HEK293T (cell line): ENCODE results near the gene NASP.
A peak's percentile ranks its signal among the peaks of the same experiment; 100 is the strongest.

Experiments used
- CTCF ChIA-PET: fragments of 350-600 bp; formaldehyde crosslinking; extraction: SDS; loops from one replicate; lab custom pipeline; 2021; ENCODE audit warnings: antibody characterized with exemption, inconsistent platforms; lab: Yijun Ruan, JAX
- POLR2A ChIA-PET: fragments of 350-600 bp; formaldehyde crosslinking; extraction: SDS; loops from one replicate; lab custom pipeline; 2020; ENCODE audit warnings: antibody characterized with exemption, inconsistent platforms; lab: Yijun Ruan, JAX
- DNase-seq: peaks from one replicate; pipeline ENCODE4 v3.0.0; 2012; ENCODE audit warnings: mixed read lengths; ENCODE audit errors: extremely low spot score
- ARNT ChIP-seq: fragments of 450-650 bp; IDR thresholded peaks from 2 replicates; pipeline ENCODE4 v1.6.1; 2017; ENCODE audit warnings: mild to moderate bottlenecking
- BHLHE40 ChIP-seq: fragments of 450-650 bp; IDR thresholded peaks from 2 replicates; pipeline ENCODE4 v1.6.1; 2016; ENCODE audit warnings: mild to moderate bottlenecking, moderate library complexity, borderline replicate concordance
- CTBP1 ChIP-seq: fragments of 450-650 bp; IDR thresholded peaks from 2 replicates; pipeline ENCODE4 v1.6.1; 2016; ENCODE audit warnings: borderline replicate concordance
- ELF4 ChIP-seq: fragments of 450-650 bp; IDR thresholded peaks from 2 replicates; pipeline ENCODE4 v1.6.1; 2017; ENCODE audit warnings: antibody characterized with exemption
- FOXA1 ChIP-seq: fragments of 450-650 bp; IDR thresholded peaks from 2 replicates; pipeline ENCODE4 v1.6.1; 2016; ENCODE audit warnings: mild to moderate bottlenecking
- FOXK2 ChIP-seq: fragments of 450-650 bp; IDR thresholded peaks from 2 replicates; pipeline ENCODE4 v1.6.1; 2016; ENCODE audit warnings: mild to moderate bottlenecking
- FOXM1 ChIP-seq: fragments of 450-650 bp; IDR thresholded peaks from 2 replicates; pipeline ENCODE4 v1.6.1; 2017; ENCODE audit warnings: mild to moderate bottlenecking, borderline replicate concordance
- HDGF ChIP-seq: fragments of 450-650 bp; IDR thresholded peaks from 2 replicates; pipeline ENCODE4 v1.6.1; 2017; ENCODE audit warnings: antibody characterized with exemption, borderline replicate concordance
- L3MBTL2 ChIP-seq: fragments of 450-650 bp; conservative IDR thresholded peaks from 2 replicates; pipeline ENCODE4 v1.6.1; 2016; ENCODE audit warnings: mild to moderate bottlenecking
- LEF1 ChIP-seq: fragments of 450-650 bp; IDR thresholded peaks from 2 replicates; pipeline ENCODE4 v1.6.1; 2017; ENCODE audit warnings: mild to moderate bottlenecking, borderline replicate concordance
- NFRKB ChIP-seq: fragments of 450-650 bp; IDR thresholded peaks from 2 replicates; pipeline ENCODE4 v1.6.1; 2016; ENCODE audit warnings: mild to moderate bottlenecking, moderate library complexity
- SP1 ChIP-seq: fragments of 450-650 bp; IDR thresholded peaks from 2 replicates; pipeline ENCODE4 v1.6.1; 2017
- SUZ12 ChIP-seq: fragments of 450-650 bp; IDR thresholded peaks from 2 replicates; pipeline ENCODE4 v1.6.1; 2016; ENCODE audit warnings: mild to moderate bottlenecking
- TARDBP ChIP-seq: fragments of 450-650 bp; IDR thresholded peaks from 2 replicates; pipeline ENCODE4 v1.6.1; 2016
- ZNF384 ChIP-seq: fragments of 450-650 bp; IDR thresholded peaks from 2 replicates; pipeline ENCODE4 v1.6.1; 2016
- TF ChIP-seq, protein P1 (sequence below): fragments of 450-650 bp; IDR thresholded peaks from 2 replicates; pipeline ENCODE4 v1.6.1; 2016

The NASP gene

GRCh38 chr1:45574105-45574626 lies 9.7 kb upstream of the NASP start:
- CTCF ChIA-PET = interaction anchor here (0.7 kb wide), 1 partner anchor 62 kb away, joined by 3 read pairs; no protein-coding TSS in a partner anchor
- POLR2A ChIA-PET = interaction anchor here (1.4 to 1.5 kb wide), 2 partner anchors 10 to 53 kb away, joined by 3 to 6 read pairs; partner anchors contain the start of gene PRDX1
- no peak for DNase-seq
- no peak for TF ChIP-seq BHLHE40
- TF ChIP-seq ELF4 = no peak
- TF ChIP-seq L3MBTL2 = no peak
- no peak for TF ChIP-seq FOXA1
- TF ChIP-seq ZNF384 = no peak
- TF ChIP-seq, protein P1, sequence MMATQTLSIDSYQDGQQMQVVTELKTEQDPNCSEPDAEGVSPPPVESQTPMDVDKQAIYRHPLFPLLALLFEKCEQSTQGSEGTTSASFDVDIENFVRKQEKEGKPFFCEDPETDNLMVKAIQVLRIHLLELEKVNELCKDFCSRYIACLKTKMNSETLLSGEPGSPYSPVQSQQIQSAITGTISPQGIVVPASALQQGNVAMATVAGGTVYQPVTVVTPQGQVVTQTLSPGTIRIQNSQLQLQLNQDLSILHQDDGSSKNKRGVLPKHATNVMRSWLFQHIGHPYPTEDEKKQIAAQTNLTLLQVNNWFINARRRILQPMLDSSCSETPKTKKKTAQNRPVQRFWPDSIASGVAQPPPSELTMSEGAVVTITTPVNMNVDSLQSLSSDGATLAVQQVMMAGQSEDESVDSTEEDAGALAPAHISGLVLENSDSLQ = no peak
- TF ChIP-seq LEF1 = no peak

- ChIA-PET CTCF (interaction anchor here (0.5 to 0.8 kb wide), 2 partner anchors 223 to 738 kb away, joined by 3 read pairs; no protein-coding TSS in a partner anchor), POLR2A (interaction anchor here (0.6 to 7.0 kb wide), 15 partner anchors 11 to 861 kb away, joined by 3 to 47 read pairs (median 6); partner anchors contain the start of genes AKR1A1, CCDC163, MMACHC and MUTYH)
- peak; percentile 98 for DNase-seq
- TF ChIP-seq, protein P1 = no peak
- TF ChIP-seq CTBP1 (no peak), BHLHE40 (no peak), NFRKB (no peak)
These were observed 576 bp upstream of the NASP start for GRCh38 chr1:45583264-45583665.

DNA sequence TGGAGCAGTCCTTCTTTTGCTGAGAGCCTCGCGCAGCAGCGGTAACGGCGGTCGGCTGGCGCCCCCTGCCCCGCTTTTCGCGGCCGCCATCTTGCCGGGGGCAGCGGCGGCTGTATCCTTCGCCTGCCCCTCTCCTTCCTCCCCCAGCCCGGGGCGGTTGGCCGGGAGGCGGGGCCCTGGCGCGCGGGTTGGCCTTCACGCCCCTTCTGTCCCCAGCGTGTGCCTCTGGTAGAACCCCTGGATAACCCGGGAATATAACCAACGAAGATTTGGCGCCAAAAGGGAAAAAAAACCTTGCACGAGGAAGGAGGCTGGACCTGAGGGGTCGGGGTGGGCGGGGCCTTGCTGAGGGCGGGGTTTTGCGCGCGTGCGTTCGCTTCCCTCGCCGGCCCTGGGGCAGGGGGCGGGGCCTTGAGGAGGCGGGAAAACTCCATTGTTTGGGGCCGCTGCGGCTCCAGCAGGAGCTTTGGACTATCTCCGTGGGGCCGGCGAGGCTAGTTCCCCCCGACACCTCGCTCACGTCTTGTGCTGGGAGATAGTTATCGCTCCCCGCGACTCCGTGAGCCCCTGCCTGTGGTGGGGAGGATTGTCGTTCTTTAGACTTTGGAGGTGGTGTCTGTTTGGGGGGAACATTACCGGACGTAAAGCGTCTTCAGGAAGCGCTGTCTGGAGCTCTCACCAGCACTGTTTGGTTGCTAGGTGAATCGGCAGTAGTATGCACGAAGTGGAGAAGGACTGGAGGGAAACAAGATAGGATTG lies 689 bp downstream of the NASP start:
- CTCF ChIA-PET = interaction anchor here (1.0 kb wide), 1 partner anchor 92 kb away, joined by 4 read pairs; no protein-coding TSS in a partner anchor

GRCh38 chr1:45585110-45585426 lies 1.2 kb downstream of the NASP start:
- TF ChIP-seq SUZ12 (no peak), FOXK2 (no peak), HDGF (no peak), BHLHE40 (no peak), NFRKB (no peak), ARNT (no peak), TARDBP (no peak), ZNF384 (no peak)
- DNase-seq = no peak
- POLR2A ChIA-PET = interaction anchor here (0.7 to 7.0 kb wide), 16 partner anchors 15 to 245 kb away, joined by 3 to 47 read pairs (median 4); partner anchors contain the start of genes AKR1A1, CCDC163, GPBP1L1 and MMACHC
- CTCF ChIA-PET = interaction anchor here (1.0 kb wide), 1 partner anchor 92 kb away, joined by 4 read pairs; no protein-coding TSS in a partner anchor

More for the DNA sequence above, 689 bp downstream of the NASP start:
- POLR2A ChIA-PET = interaction anchor here (0.6 to 7.0 kb wide), 22 partner anchors 10 to 300 kb away, joined by 3 to 47 read pairs (median 4); partner anchors contain the start of genes AKR1A1, CCDC163, GPBP1L1 and IPP
- no peak for TF ChIP-seq FOXA1
- TF ChIP-seq, protein P1 = no peak
- TF ChIP-seq ZNF384 = peak; percentile 69; the same call in 1 of the 2 replicates
- no peak for TF ChIP-seq HDGF
- TF ChIP-seq TARDBP = no peak
- TF ChIP-seq L3MBTL2 = peak; percentile 83
- peak; percentile 90 for DNase-seq

- TF ChIP-seq, protein P1 = no peak
- TF ChIP-seq LEF1 (no peak), FOXA1 (no peak), ZNF384 (no peak), TARDBP (no peak), SUZ12 (no peak), FOXM1 (no peak), BHLHE40 (no peak), ARNT (no peak), FOXK2 (no peak), ELF4 (no peak), HDGF (no peak), L3MBTL2 (no peak), SP1 (no peak), CTBP1 (no peak), NFRKB (no peak)
- ChIA-PET POLR2A (interaction anchor here (0.8 to 7.0 kb wide), 12 partner anchors 14 to 245 kb away, joined by 3 to 47 read pairs (median 4); partner anchors contain the start of genes AKR1A1, CCDC163, GPBP1L1 and MMACHC), CTCF (interaction anchor here (0.6 to 1.0 kb wide), 2 partner anchors 67 to 93 kb away, joined by 4 to 5 read pairs; no protein-coding TSS in a partner anchor)
- DNase-seq = no peak
These were observed 1.7 kb downstream of the NASP start for GRCh38 chr1:45585496-45586075.
